Measurements from ENCODE around the gene ENTPD2.
"Not testable (repeated sequence)": the region's sequence is repeated elsewhere in the genome, so short reads cannot be mapped to it uniquely, and the experiment has no call there.

Gene ENTPD2

GRCh38 chr9:137014166-137014565 lies 39.7 kb downstream of the ENTPD2 start:
- DNase-seq, result no peak

DNA sequence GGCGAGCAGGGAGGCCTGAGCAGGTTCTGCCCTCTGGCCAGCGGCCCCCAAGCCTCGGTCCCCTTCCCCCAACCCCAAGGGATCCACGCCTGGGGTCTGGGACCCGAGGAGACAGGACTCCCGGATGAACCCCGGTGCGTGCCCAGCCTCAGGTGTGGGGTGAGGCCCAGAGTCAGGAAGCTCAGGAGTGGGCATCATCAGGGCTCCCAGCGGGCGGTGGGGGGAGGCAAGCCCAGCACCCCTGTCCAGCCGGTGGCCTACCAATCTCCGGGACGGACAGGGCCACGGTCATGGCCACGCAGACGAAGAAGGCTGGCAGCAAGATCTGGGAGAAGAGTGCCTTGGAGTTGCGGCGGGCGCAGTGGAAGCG lies 40.3 kb downstream of the ENTPD2 start:
- no peak for DNase-seq

DNA sequence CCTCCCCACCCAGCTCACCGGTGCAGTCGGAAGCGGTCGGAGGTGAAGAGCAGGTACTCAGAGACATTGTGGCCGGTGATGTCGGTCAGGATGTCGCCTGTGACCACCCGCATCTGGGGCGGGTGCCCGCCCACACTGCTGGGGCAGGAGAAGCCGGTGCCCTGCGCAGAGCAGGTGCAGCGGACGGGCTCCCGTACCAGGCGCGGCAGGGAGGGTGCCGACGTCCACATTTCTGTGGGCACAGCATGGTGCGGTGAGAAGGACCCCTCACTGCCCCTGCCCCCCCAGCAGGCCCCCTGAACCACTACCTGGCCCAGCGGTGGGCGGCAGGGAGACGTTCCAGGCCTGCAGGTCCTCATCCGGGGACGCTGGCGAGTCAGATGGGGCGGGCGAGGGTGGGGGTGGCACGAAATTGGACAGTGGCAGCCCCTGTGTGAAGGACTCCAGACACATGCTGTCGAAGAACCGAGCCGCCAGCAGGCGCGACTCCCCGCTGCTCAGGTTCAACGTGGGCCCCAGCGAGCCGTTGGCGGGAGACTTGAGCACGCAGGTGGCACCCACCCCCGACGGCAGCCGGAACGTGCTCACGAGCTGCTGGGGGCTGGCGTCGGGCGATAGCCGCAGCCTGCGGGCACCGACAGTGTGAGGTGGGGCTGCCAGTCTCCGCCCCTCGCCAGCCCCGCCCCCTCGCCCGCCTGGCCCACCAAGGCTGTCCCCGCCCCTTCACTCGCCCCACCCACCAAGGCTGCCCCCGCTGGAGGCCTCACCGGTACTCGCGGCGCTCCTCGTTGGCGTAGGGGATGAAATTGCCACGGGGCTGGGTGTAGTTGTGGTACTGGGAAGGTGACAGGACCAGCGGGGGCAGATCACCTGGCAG lies 40.9 kb downstream of the ENTPD2 start:
- DNase-seq, result no peak

DNA sequence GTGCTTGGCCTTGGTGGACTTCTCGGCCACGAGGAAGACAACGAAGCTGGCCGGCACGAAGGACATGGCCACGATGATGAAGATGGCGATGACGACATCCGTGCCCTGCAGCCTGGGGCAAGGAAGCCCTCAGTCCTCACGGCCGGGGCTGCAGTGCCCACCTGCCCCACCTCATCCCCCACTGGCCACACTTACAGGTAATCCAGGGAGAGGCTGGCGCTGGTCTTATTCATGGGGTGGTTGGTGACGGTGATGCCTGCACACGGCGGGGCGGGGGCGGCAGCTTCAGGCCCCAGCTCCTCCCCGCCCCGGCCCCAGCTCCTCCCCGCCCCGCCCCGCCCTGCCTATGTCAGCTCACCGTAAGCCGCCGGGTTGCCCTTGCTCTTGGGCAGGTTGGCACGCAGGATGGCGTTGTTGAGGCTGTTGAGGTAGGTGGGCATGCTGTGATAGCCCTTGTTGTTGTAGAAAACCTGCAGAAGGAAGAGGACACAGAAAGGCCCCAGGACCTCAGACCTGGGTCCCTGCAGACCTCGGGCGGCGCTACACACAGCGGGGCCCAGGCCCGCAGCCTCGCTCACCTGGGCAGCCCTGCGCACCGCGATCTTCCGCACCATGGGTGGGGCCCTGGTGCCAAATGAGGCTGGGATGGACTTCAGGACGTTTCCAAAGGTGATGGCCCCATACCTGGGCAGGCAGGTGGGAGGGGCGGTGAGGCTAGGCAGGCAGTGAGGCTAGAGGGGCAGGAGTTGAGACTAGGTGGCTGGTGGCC lies 41.8 kb downstream of the ENTPD2 start:
- no peak for DNase-seq

DNA sequence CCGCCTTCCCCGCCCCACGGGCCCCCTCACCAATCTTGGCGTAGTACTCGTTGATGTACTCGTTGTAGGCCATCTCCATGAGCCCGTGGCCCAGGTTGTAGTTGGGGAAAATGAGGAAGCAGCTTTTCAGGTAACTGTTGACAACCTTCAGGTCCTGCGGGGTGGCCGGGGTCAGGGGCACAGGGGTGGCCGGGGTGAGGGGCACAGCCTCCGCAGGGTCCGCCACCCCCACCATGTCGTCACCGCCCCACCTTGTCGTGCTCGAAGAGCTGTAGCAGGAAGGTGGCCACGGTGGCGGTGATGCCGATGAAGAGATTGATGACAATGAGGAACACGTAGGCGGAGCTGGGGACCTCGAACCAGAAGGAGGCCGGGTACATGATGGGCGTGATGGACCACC lies 42.7 kb downstream of the ENTPD2 start:
- DNase-seq, result no peak

DNA sequence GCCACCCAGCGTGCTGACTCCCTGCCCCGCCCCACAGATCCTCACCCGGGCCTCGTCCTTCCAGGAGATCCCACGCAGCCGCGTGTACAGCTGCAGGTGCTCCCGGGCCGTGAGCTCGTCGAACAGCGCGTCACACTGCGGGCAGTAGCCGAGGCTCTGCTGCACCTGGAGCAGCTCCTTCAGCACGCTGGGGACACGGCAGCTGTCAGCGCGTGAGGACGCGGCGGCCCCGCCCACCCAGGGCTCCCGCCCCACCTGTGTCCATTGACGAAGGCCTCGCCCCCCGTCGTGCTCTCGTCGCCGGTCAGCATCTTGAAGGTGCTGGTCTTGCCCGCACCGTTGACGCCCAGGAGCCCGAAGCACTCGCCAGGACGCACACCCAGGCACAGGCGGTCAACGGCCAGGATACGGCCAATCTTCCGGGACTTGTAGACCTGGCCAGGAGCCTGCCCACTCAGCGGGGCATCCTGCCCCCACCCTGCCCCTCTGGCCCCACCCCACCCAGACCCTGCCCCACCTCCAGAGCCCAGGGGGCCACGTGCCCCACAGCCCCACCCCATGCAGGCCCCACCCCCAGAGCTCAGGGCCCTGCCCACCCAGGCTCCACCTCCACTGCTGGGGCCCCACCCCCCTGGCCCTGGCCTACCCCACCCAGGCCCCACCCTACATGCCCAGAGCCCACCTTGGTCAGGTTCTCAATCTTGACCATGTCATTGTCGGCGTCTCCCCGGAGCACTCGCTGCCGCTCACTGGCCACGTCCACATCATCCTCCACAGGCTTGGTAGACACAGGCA lies 43.7 kb downstream of the ENTPD2 start:
- DNase-seq, result peak in 1 of 2 experiments; percentile 57

DNA sequence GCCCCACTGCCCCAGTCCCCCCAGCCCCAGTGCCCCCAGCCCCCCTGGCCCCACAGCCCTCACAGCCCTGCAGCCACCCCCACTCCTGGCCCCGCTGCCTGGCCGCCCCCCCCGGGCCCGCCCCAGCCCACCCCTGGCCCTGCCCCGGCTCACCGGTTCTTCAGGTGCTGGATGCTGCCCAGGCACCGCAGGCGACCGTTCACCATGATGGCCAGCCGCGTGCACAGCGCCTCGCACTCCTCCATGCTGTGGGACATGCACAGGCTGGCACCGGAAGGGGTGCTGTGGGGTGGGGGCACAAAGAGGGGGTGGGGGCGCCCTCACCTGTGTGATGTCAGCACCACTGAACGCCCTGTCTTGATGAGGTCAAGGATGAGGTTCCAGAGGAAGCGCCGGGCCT lies 44.6 kb downstream of the ENTPD2 start:
- no peak for DNase-seq

DNA sequence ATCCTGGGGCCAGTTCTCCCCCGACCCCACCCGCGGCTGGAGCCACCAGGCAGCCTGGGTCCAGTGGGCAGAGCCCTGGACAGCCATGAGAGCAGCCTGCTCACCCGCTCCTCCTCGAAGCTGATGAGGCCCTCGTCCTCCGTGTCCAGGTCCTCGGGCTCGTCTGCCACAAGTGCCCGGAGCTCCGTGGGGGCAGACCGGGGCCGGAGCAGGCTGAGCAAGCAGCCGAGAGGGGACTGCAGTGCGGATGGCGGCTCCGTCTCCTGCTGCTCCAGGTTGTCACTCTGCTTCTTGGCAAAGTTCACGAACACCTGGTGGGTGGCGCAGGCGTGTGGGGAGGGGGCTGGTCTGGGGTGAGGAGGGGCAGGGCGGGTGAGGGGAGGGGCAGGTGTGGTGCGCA lies 45.5 kb downstream of the ENTPD2 start:
- DNase-seq, result no peak

DNA sequence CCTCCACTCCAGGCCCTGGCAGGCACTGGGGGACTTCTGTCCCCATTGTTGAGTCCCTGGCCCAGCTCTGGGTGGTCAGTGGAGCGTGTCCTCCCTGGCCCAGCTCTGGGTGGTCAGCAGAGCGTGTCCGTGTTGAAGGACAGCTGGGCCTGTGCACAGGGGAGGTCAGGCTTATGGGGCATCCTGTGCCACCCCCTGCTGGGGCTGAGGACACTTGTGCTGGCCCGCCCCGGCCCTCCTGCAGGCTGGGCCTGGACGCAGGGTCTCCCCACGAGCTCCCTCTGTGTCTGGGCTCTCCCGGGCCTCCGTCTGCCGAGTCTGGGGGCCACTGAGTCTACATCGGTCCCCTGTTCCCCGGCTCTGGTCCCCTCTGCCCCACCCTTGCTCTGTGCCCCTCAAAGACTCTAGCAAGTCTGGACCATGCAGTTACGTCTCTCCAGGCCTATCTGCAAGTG lies 46.0 kb downstream of the ENTPD2 start:
- no peak for DNase-seq

DNA sequence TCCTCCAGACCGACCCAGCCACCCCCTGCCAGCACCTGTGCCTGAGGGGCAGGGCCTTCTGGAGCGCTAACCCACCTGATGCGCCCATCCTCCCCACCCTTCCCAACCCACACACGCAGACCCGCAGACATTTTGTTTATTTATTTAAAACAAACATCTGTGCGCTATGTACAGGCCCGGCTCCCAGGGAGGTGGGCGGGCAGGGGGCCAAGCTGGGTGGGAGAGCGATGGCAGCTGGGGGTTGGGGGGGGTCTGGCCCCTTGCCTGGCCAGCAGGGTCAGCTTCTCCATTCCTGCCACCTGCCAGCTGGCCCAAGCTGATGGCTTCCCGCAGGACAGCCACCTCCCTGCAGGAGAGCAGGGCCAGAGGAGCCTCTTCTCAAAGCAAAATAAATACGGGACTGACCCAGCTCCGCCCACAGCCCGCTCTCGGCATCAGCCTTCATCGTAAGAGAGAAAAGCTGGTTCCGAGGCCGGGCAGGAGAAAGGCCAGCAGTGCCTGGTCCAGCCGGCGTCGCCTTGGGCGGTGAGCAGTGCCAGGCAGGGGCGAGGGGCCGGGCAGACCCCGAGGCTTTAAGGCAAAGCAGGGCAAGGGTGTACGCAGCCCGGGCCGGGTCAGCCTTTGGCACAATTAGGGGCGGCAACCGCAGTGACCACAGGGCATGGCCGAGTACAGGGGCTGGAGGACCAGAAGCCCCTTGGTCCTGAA lies 46.6 kb downstream of the ENTPD2 start:
- DNase-seq, result peak; percentile 45 to 68

GRCh38 chr9:137006116-137007003 lies 47.5 kb downstream of the ENTPD2 start:
- DNase-seq, result no peak

DNA sequence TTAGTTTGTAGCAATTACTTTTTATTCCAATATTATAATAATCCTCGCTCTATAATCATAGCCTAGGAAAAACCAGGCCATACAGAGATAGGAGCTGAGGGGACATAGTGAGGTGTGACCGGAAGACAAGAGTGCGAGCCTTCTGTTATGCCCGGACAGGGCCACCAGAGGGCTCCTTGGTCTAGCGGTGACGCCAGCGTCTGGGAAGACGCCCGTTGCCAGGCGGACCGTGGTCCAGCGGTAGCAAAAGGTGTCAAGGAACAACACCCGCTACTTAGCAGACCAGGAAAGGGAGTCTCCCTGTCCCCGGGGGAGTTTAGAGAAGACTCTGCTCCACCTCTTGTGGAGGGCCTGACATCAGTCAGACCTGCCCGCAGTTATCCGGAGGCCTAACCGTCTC lies 49.6 kb downstream of the ENTPD2 start:
- not testable (repeated sequence) for DNase-seq

DNA sequence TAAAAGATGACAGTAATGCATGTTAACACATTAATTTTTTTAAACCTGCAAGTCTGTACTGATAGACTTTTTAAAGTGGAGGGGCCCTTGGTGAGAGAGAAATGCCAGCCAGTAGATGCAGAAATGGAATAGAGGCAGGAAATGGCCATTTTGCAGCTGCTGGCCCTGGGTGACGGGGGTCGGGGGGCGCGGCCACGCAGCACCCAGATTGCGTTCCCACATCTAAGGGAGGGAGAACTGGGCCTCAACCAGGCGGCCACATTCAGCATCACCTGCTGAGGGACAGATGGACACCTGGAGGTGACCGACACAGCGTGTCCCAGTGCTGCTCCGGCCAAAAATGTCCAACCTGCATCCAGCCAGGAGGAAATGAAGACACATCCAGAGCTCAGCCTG lies 51.2 kb downstream of the ENTPD2 start:
- DNase-seq, result no peak

- no peak for DNase-seq
These were observed 51.8 kb downstream of the ENTPD2 start for GRCh38 chr9:137001857-137002645.

DNA sequence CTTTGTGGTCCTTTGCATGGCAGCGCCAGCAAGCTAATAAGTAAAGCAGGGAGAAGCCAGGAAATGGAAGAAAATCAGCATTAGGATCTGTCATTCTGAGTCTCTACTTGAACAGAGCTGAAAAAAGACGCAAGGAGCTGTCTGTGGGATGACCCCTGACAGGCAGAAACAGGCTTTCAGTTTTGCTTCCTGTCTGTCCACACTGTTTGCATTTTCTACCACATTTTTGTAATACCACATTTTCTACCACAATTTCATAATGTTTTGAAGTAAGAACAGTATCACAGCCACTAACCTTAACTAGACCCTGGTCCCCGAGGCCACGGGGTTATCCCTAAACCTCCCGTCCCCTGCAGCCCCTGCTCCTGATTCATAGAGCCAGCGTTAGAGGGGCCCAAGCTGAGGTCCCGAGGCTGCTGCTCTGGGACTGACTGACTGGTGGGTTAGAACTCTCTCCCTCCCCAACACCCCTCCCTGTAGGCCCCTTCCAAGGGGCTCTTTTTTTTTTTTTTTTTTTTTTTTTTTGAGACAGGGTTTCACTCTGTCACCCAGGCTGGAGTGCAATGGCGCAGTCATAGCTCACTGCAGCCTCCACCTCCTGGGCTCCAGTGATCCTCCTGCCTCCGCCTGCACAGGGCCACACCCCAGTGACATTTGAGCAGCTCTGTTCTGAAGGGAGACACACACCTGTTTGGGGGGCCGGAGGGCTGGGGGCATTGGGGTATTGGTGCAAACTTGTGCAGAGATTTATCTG lies 53.5 kb downstream of the ENTPD2 start:
- DNase-seq, result no peak
